Embryonic facial prominence (tissue), 1 donor: ENCODE results near the gene UBE2D2.
"Not testable (repeated sequence)": the region's sequence is repeated elsewhere in the genome, so short reads cannot be mapped to it uniquely, and the experiment has no call there.

Experiments used
- DNase-seq: peaks from one replicate; pipeline ENCODE4 v3.0.0-alpha.2; 2016; ENCODE audit errors: extremely low spot score

UBE2D2 gene

GRCh38 chr5:139549162-139549894 is 11.8 kb upstream of the UBE2D2 start:
- no peak for DNase-seq

- not testable (repeated sequence) for DNase-seq
Observed at GRCh38 chr5:139550051-139550872, 10.9 kb upstream of the UBE2D2 start.

- no peak for DNase-seq
Observed at GRCh38 chr5:139551191-139551889, 9.8 kb upstream of the UBE2D2 start.

- no peak for DNase-seq
Observed at GRCh38 chr5:139552893-139553575, 8.1 kb upstream of the UBE2D2 start.

GRCh38 chr5:139554264-139554663 is 6.9 kb upstream of the UBE2D2 start:
- no peak for DNase-seq

- no peak for DNase-seq
Observed at GRCh38 chr5:139557811-139558210, 3.3 kb upstream of the UBE2D2 start.

GRCh38 chr5:139561655-139562451 is 714 bp downstream of the UBE2D2 start:
- no peak for DNase-seq

- no peak for DNase-seq
Observed at GRCh38 chr5:139562847-139563246, 1.7 kb downstream of the UBE2D2 start.

GRCh38 chr5:139565411-139566305 is 4.5 kb downstream of the UBE2D2 start:
- no peak for DNase-seq

- no peak for DNase-seq
Observed at GRCh38 chr5:139566611-139567010, 5.5 kb downstream of the UBE2D2 start.

GRCh38 chr5:139569270-139569955 is 8.3 kb downstream of the UBE2D2 start:
- DNase-seq: no peak

GRCh38 chr5:139571543-139571942 is 10.4 kb downstream of the UBE2D2 start:
- no peak for DNase-seq

- DNase-seq: no peak
Observed at GRCh38 chr5:139571966-139572365, 10.8 kb downstream of the UBE2D2 start.

GRCh38 chr5:139574641-139575312 is 13.6 kb downstream of the UBE2D2 start:
- DNase-seq: no peak

- no peak for DNase-seq
Observed at GRCh38 chr5:139575313-139575646, 14.1 kb downstream of the UBE2D2 start.

- no peak for DNase-seq
Observed at GRCh38 chr5:139575751-139576150, 14.6 kb downstream of the UBE2D2 start.

GRCh38 chr5:139577689-139578290 is 16.7 kb downstream of the UBE2D2 start:
- DNase-seq: no peak

- DNase-seq: no peak
Observed at GRCh38 chr5:139578325-139578724, 17.2 kb downstream of the UBE2D2 start.

GRCh38 chr5:139582181-139582580 is 21.0 kb downstream of the UBE2D2 start:
- not testable (repeated sequence) for DNase-seq
